ENCODE results near the gene EPOP. TPM values are rescaled to one million over a fixed set of nuclear protein-coding genes. Genes with fewer than 3 reads are reported as not detected.
A peak's percentile ranks its signal among the peaks of the same experiment; 100 is the strongest.

EPOP gene
- total and polyA plus RNA-seq, 2 experiments from 2014 or later, result 0.42 to 2.4 TPM

GRCh38 chr17:38676706-38677504, 2.1 kb upstream of the EPOP start:
- no peaks in the 10 kb centered on the region for H3K36me3 Mint-ChIP-seq (ENCODE audit: low read depth)
- H3K27ac Mint-ChIP-seq, result no peak overlapping the region
- no peaks in the 10 kb centered on the region for H3K9me2 ChIP-seq (ENCODE audit: insufficient read depth)
- no peak overlapping the region for H2AFZ ChIP-seq
- H3K4me2 ChIP-seq, result no peak overlapping the region
- DNase-seq (ENCODE audit: low spot score), result peak; percentile 91
- H4K20me1 ChIP-seq (replicated peaks; ENCODE audit: insufficient read depth), result no peaks in the 10 kb centered on the region
- H3K79me2 ChIP-seq (replicated peaks; ENCODE audit: insufficient read depth), result no peaks in the 10 kb centered on the region
- TF ChIP-seq CTCF (conservative IDR thresholded peaks at IDR 0.05; ENCODE audit: low read depth in 2 of 2) (peak; percentile 88 to 99), ETS1 (IDR thresholded peaks at IDR 0.05) (no peak), REST (IDR thresholded peaks at IDR 0.05; ENCODE audit: unreplicated experiment) (no peak), EZH2phosphoT487 (IDR thresholded peaks at IDR 0.05; ENCODE audit: unreplicated experiment) (no peak), JUNB (IDR thresholded peaks at IDR 0.05; ENCODE audit: unreplicated experiment) (no peak), EZH2 (IDR thresholded peaks at IDR 0.05; ENCODE audit: low read depth, unreplicated experiment) (peak; percentile 36), CREB1 (CRISPR knock-in tag; IDR thresholded peaks at IDR 0.05; ENCODE audit: low read depth) (no peak)
- H3K36me3 ChIP-seq (ENCODE audit: insufficient read depth), result no peaks in the 10 kb centered on the region
- ATAC-seq, result peak; percentile 44
- H3K27me3 Mint-ChIP-seq (ENCODE audit: insufficient read depth, low read depth, poor library complexity), result peaks cover 58% of the 10 kb centered on the region
- H3K27ac ChIP-seq (ENCODE audit: low read depth), result no peak overlapping the region
- no peak overlapping the region for H3K4me3 Mint-ChIP-seq
- H3K9me3 Mint-ChIP-seq, result no peaks in the 10 kb centered on the region
- H3F3A ChIP-seq (replicated peaks; ENCODE audit: low read depth), result peaks cover 10% of the 10 kb centered on the region; the same call in 1 of the 2 replicates
- no peak overlapping the region for H3K4me3 ChIP-seq
- peaks cover 64% of the 10 kb centered on the region for H3K27me3 ChIP-seq (ENCODE audit: insufficient read depth)
- H3K4me1 ChIP-seq (ENCODE audit: insufficient read depth), result peaks cover 4% of the 10 kb centered on the region; the same call in 1 of the 2 replicates
- peaks cover 24% of the 10 kb centered on the region for H3K4me1 Mint-ChIP-seq

Measured in GM23338 (cell line).